Stimulated activated CD4-positive, alpha-beta T cell treated with anti-CD3 and anti-CD28 coated beads, Interleukin-2, amount 100 ng/mL, for 24 hours (primary cell): ENCODE measurements around the gene STRBP.
"Not testable (repeated sequence)": the region's sequence is repeated elsewhere in the genome, so short reads cannot be mapped to it uniquely, and the experiment has no call there.

Experiments used
- DNase-seq, 2 donors: peaks; one replicate each; pipeline ENCODE4 v3.0.0-alpha.2; 2020

STRBP gene

DNA sequence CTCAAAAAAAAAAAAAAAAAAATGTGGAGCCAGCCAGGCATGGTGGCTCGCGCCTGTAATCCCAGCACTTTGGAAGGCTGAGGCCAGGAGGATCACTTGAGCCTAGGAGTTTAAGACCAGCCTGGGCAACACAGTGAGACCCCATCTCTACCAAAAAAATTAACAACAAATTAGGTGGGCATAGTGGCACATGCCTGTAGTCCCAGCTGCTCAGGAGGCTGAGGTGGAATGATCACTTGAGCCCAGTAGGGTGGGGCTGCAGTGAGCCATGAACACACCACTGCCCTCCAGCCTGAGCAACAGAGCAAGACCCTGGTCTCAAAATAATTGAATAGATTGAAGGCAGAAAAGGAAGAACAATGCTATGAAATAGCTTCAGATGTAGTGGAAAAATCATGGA lies 82.4 kb downstream of the STRBP start:
- not testable (repeated sequence) for DNase-seq

DNA sequence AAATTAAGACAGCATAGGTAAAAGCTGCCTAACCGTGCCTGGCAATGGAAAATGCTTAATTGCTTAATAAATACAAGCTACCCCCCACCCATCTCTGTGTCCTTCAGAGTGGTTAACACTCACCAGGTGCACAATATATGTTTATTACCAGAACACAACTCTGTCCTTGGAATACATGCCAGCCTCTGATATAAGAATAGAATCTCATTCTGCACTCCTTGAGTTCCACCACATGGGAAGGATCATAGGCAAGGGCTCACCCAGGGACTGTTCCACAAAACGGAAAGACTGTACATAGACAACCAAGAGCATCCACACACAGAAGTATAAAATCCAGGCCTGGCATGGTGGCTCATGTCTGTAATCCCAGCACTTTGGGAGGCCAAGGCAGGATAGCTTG lies 91.4 kb downstream of the STRBP start:
- DNase-seq, result no peak

DNA sequence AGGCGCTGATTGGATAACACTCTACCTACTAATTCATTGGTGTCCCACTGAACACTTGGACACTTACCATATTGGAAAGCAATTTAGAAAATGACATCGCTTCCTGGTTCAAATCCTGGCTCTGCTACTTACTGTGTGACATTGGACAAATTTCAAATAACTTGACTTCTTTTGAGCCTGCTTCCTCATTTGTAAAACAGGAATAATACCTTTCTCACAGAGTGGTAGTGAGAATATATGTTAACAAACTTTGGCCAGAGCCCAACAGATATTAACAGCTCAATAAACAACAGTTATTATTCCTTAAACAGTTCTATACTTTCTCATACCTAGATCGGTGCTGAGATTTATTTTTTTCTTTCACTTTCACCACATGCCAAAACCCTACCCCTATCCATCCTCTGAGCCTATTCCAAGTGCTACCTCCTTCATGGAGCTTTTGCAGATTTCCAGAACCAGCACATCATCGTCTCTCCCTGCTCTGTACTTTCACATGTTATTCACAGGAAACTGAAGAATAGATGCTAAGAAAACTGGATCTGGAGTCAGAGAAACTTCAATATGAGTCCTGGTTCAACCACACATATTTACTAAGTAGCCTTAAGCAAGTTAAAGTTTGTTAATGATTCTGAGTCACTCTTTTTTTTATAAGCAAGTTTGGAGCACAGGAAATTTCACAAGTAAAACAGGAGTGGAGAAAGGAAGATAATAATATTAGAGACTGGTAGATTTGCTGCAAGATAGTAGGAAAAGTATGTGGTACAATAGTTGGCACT lies 92.3 kb downstream of the STRBP start:
- no peak for DNase-seq

DNA sequence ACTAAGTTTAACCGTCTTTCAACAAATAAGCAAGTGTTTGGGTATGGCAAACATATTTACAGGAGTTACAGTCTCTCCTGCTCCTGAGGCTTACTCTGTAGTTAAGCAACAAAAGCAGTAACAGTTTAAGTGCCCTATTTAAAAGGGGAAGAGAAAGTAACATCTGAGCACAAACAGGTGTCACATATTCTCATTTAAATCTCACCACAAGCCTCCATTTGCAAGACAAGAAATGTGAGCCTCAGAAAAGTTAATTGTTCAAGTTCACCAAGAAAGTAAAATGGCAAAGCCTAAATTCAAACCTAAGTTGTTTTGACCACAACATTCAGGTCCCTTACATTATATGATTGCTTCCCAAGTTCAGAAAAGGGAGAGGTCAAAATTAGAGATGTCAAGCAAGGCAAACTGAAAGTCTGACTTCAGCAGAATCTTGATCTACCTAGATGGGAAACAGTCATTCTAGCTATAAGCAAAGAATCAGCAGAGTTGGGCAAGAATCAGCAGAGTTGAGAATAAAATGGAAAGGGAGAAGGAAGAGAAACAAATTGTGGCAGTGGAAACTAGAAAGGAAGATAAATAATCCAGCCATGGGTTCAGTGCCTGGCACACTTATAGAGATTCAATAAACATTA lies 93.4 kb downstream of the STRBP start:
- no peak for DNase-seq

DNA sequence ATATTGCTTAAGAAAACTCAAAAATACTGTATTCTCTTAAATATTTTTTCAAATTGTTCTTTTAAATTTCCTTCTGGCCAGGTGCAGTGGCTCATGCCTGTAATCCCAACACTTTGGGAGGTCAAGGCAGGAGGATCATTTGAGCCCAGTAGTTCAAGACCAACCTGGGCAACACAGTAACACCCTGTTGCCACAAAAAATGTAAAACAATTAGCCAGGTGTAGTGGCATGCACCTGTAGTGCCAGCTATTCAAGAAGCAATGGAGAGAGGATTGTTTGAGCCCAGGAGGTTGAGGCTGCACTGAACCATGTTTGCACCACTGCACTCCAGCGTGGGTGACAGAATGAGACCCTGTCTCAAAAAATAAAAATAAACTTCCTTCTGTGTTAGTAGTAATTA lies 94.3 kb downstream of the STRBP start:
- no peak for DNase-seq

DNA sequence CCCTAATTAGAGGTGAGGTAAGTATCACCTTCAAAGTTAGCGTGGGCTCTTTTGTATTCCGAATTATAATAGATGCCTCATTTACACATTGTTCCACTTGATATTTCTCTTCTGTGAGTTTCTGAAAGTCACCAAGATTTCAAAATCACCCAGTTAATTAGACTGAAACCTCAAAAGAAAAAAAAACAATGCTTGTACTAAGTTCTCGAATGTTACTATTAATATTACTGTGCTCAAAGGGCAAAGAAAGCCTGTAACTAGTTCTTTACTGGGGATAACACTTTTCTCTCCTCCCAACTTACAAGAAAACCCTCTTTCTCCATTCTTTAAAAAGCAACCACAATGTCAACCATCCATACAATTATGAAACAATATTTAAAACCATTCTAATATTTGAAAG lies 98.5 kb downstream of the STRBP start:
- DNase-seq, result no peak

DNA sequence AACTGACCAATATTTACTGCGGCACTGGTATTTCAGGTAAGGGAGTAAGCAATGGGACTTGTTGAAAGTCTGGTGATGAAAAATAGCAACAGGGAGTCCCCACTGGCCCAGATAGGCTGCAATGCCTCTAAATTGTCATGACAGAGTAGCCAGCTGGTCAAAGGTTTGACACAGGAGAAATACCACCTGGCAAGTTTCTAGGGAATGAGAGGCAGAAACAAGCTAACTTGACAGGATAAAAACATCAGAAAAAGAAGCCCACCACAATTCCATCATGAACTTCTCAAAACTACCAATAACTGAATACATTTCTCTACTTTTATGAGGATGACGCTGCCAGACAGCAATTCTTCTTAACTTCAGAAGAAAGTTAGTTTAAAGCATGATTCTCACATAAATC lies 99.8 kb downstream of the STRBP start:
- no peak for DNase-seq

DNA sequence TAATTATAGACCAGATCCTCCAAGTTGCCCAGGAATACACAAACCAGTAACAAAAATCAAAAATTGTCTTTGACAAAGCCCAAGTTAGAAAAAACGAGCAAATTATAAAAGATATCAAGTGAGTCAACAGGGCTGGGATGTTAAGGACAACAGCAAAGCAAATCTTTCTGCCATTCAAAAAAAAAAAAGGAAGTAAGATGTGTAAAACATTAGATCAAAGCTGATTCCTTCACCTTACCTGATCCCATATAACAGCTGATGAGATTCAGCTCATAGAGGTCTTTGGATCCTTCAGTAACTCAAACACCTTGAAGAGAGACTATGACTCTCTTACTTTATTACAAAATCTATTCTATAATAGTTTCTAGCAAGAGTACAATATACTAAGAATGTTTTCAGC lies 100.9 kb downstream of the STRBP start:
- no peak for DNase-seq

DNA sequence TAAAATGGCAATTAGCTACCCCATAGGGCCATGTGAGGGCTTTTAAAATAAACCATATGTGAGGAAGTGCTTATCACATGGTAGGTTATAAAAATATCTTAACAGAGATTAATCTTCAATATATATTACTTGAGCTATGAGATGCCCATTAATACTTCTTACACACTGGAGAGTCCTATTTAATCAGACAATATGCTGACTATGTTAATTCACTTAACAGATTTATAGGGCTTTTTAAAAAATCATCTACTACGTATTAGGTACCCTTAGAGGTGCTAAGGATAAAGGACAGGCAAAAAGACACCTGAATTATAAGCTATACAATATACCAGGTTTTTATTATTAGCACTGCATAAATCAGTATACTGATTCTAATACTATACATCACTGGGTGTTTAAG lies 102.6 kb downstream of the STRBP start:
- DNase-seq, result no peak

DNA sequence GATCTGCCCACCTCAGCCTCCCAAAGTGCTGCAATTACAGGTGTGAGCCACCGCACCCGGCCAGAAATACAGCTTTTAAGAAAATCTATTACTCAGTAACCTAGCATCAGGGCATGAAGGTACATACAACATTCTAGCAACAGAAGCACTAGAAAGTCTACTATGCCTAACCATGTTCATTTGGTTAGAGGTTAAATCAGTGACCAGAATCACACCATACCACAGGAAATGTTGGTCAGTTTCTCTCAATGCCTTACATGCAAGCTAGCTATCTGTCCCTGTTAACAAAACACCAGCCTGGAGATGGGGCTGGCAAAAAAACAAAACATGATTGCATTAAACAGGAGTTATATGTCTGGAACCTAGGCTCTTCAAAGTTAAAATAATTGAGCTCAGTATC lies 104.1 kb downstream of the STRBP start:
- DNase-seq, result no peak

DNA sequence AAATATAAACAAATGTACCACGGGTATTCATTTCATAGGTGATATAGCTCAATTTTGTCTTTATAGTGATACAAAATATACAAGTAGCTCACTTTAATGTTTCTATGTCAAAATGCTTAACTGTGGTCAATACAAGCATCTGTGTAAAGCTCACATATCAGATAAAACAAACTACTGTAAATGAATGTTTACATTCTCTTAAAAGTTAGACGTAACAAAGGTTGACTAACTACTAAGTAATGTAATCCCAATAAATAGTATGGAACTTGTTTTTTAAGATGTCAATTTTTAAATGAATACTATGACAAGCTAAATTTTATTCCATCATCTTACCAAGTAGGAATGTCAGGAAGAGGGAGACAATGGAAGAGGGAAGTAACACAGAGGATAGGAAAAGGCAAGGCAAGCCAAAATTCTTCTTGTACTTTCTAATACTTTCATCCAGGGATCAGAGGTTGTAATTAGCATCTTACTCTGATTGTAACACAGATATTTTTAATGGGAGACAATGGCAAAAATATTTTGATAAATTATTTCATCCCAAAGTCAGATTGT lies 105.5 kb downstream of the STRBP start:
- DNase-seq, result no peak

DNA sequence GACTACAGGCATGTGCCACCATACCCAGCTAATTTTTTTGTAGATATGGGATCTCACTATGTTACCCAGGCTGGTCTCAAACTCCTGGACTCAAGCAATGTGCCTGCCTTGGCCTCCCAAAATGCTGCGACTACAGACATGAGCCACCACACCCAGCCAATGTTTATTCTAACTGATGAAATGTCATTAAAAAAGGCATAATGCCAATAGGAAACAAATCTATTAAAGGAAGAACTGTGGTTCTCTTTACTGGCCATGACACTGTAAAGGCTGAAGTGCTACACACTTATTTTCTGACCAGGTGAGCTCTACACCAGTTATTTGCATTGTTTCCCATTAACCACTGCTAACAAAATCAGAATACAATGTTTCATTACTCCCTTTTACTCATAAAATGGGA lies 106.0 kb downstream of the STRBP start:
- no peak for DNase-seq

DNA sequence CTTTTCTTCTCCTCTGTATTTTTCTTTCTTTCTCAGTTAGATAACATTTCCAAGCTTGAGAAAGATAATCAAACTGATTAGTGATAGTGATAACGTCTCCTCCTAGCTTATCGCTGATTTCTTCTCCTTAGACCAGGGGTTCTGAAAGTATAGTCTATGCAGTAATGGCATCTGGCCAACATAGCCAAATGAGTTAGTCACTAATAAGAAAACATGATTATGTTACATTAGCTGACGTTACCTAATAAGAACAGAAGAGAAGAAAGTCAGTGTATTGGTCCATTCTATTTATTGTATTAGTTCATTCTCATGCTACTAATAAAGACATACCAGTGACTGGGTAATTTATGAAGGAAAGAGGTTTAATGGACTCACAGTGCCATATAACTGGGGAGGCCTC lies 111.2 kb downstream of the STRBP start:
- no peak for DNase-seq

DNA sequence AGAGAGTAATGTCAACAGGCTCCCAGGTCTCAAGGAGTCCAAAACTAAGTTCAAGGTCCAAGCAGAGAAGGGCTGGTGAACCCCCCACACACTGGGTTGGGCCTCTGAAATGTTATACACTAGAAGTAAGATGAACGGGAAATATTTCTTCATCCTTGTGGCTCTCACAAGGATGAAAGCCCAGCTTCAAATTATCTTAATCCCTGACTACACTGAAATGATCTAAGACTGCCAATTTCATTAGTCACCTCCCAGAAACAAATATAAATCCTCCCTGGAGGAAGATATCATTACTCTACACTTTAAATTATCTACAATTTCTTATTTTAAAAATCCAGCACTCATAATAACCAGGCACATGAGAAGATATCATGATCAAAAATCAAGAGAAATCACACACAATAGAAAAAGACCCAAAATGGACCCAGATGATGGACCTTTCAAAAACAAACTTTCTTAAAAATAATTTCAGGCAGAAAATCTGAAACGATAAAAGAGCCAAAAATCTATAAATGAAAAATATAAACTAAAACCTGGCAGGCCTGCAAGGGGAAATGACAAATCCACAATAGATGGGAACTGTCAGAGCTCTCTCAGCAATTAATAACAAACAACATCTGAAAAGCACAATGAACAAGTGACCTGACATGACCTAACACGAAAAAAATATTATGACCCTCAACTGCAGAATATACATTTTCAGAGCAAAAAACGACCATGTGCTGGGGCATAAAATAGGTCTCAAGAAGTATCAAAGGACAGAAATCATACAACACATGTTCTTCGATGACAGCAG lies 117.5 kb downstream of the STRBP start:
- no peak for DNase-seq

DNA sequence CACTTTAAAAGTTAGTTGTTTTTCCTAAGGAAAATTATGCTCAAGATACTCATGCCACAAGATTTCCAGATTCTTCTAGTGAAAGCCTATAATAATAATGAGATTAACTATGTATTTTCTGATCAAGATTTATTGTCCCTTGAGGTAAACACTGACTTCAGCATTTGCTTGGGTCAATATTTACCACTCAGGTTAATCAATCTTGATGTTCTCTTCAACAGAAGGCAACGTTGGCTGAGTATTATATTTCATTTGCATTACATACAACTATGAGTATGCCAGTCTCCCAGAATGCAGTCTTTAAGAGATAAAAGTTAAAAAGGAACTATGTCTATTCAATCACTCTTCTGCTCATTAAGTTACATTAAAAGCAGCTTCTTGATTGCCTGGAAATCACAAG lies 119.3 kb downstream of the STRBP start:
- DNase-seq, result no peak

DNA sequence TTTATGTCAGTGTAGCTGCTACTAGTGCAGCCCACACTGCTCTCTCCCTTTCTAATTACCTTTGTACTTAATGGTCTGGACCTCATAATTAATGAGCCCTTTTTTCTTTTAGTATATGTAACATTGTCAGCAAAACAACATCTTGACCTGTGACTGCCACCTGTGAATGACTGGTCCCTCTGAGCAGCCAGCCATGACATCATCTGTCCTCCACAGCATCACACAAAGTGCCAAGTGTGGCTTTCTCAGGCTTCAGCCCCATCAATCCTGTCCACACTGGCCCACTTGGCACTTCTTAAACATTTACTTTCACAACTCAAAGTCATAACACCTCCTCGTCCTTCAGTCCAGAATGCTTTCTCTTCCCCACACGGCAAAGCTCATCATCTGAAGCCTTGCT lies 130.2 kb downstream of the STRBP start:
- DNase-seq, result no peak

DNA sequence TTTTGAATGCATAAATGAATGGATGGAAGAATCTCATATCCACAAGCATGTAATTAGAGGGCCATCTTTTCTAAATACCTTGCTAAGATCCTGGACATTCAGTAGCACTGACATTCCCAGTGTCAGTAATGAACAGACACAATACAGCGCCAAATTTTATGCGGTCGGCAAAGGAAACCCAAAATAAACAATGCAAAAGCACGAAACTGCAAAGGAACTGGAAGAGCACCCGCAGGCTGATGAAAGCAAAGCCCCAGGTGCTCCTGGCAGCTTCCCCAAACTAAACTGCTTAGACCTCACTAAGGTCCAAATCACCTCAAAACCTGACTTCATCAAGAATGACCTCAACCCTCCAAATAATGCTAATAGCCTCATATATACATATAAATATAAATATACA lies 133.0 kb downstream of the STRBP start:
- no peak for DNase-seq

DNA sequence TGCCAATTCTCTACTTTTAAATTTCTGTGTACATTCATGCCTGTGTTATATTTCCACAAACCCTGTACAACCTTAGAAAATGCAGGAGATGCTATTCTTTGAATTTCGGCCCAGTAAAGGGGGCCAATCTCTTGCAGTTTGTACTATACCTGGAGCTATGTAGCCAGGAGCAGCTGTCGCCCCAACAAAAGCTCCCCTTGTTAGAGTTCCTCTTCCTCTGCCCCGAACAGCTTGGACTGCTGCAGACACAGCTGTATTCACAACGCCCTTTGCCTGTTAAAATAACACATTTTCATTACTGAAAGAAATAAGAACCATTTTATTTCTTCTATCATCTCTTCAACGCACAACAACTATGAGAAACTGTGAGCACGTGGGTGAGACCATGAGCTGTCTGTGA lies 135.7 kb downstream of the STRBP start:
- DNase-seq, result no peak

DNA sequence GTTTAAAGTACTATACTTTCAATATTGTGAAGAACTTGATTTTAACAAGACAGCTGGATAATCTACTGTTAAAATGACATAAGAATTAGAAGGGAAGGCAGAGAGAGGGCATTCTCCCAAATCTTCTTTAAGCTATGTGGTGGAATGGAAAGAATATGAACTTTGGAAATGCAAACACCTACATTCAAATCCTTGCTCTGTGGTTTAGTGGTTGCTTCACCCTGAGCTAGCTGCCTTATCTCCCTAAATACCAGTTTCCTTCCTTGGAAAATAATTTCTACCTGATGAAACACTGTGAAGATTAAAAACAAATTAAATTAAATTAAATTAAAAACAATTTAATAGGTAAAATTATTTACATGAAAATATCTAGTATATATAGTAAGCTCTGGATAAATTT lies 136.4 kb downstream of the STRBP start:
- DNase-seq, result no peak

DNA sequence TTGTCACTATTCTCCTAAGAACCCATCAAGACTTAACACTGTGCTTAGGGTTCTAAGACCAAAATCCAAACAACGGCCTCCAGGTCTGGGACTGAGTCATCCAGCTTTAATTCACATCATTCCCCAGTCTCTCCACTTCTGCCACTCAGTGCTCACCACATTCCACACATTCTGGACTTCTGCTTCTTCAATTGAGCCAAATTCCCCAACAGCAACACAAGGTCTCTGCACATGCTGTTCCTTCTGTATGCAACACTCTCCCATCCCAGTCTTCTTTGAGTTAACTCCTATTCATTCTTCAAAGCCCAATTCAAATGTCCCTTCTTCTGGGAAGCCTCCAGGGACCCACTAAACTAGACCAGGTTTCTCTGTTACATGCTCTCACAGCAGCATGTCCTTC lies 137.1 kb downstream of the STRBP start:
- DNase-seq, result no peak

DNA sequence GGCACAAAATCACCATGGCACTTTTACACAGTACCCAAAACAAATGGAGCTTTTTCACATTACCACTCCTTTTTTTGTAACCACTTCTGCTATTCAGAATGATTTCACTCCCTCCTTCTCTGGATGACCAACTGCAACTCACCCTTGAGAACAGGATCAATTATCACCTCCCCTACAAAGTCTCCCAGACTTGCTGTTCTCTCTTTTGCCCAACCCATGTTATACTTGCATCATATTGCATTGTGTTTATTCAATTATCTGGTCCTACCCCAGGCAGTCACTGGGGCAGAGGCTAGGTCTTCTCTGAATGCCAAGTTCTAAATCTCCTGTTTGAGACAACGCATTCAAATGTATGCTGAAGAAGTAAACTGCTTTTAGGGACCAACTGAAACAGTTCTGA lies 139.0 kb downstream of the STRBP start:
- no peak for DNase-seq

DNA sequence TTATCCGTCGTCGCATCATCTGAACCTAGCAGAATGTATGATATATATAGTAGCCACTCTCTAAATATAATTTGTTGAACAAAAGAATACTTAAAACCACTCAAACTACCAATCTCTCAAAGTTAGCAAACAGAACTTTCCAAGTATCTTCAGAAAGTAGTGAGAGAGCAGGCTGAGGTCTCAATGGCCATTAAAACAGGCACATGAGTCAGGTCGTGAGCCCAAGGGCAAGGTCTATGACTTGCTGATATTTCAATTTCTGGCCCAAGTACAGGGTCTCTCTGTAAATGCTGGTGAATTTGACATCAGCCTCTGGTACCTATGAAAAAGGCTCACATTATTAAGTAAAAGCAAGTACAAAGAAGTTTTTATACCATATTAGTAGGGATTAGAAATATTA lies 139.8 kb downstream of the STRBP start:
- DNase-seq, result no peak

DNA sequence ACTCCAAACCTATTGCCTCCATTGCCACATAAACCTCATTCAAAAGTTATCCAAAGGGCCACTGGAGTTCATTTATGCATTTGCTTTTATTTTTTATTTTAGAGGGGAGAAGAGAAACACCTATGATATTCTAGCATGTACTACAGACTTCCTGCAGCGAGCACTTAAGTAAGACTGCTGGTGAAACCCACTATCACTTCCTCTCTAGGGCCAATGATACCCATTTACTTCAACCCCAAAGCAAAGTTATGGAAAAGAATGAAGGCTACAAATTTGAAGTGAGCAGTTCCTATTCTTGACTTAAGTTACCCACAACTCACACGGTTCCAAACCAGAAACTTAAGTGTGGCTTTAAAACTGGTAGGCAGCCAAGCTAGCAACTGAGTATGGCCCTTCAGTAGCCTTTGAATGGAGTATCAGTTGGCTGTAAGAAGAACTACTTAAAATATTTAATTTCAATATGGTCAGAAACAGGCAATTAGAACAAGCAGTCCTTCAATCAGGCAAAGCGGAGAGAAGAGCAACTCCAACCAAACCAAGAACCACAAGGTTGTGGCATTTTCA lies 140.8 kb downstream of the STRBP start:
- no peak for DNase-seq

DNA sequence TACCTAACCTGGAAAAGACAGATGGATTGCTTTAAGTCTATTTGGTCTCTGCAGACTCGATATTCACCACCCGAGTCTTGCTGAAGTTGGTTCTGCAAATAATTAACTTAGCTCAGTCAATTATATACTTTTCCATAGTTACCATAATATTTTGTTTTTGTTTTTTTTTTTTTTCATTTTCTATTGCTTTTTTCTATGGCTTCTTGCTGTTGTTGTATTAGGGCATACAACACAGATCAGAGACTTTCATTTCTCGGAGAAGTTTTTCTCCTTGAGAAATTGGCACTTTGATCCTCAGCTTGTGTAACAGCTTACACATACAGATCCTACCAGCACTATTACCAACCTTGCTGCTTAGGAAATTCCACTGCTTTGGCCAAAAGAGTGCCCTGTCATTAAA lies 146.9 kb downstream of the STRBP start:
- DNase-seq, result no peak
